ENCODE data around the gene NCOA6.

- TF ChIP-seq, protein P1, sequence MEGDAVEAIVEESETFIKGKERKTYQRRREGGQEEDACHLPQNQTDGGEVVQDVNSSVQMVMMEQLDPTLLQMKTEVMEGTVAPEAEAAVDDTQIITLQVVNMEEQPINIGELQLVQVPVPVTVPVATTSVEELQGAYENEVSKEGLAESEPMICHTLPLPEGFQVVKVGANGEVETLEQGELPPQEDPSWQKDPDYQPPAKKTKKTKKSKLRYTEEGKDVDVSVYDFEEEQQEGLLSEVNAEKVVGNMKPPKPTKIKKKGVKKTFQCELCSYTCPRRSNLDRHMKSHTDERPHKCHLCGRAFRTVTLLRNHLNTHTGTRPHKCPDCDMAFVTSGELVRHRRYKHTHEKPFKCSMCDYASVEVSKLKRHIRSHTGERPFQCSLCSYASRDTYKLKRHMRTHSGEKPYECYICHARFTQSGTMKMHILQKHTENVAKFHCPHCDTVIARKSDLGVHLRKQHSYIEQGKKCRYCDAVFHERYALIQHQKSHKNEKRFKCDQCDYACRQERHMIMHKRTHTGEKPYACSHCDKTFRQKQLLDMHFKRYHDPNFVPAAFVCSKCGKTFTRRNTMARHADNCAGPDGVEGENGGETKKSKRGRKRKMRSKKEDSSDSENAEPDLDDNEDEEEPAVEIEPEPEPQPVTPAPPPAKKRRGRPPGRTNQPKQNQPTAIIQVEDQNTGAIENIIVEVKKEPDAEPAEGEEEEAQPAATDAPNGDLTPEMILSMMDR (IDR thresholded peaks at IDR 0.05), result no peak
- TF ChIP-seq POLR2A (IDR thresholded peaks at IDR 0.05), result no peak
Measured at GRCh38 chr20:34774449-34774848, 51.0 kb downstream of the NCOA6 start.

Data from thyroid gland (tissue), 4 donors.